Heart left ventricle (tissue), 16 donors: Measurements from ENCODE around the gene ZDHHC14. TPM values are rescaled to one million over a fixed set of nuclear protein-coding genes. Genes with fewer than 3 reads are reported as not detected.

ENCODE experiments used
- ATAC-seq, 4 donors: fragments of 200-7000 bp; cut with Tn5 transposase; one replicate each; pipeline ENCODE4 v1.9.1; 2020 to 2022; ENCODE audit warnings: moderate library complexity in 4 of 4, mild to moderate bottlenecking in 3 of 4, moderate number of reproducible peaks in 1 of 4
- DNase-seq, 5 donors: peaks; one replicate each; pipeline ENCODE4 v3.0.0-alpha.2; 2020
- H3K27ac ChIP-seq, 12 donors: fragments of 200-600 bp; sonication (generic) in 4 of 12; one replicate each; pipeline versions ENCODE4 v1.5.0 to v1.8.0; 2016 to 2022; ENCODE audit warnings: mild to moderate bottlenecking in 2 of 12
- H3K27me3 ChIP-seq, 9 donors: fragments of 200-600 bp; sonication (generic) in 2 of 9; one replicate each; pipeline versions ENCODE4 v1.5.1 to v1.8.0; 2016 to 2022; ENCODE audit warnings: mild to moderate bottlenecking in 3 of 9
- H3K36me3 ChIP-seq, 9 donors: fragments of 200-600 bp; sonication (generic) in 2 of 9; one replicate each; pipeline versions ENCODE4 v1.5.0 to v1.8.0; 2018 to 2022; ENCODE audit warnings: mild to moderate bottlenecking in 2 of 9
- H3K4me1 ChIP-seq, 12 donors: fragments of 200-600 bp; sonication (generic) in 4 of 12; one replicate each; pipeline versions ENCODE4 v1.5.0 to v1.8.0; 2016 to 2022; ENCODE audit warnings: mild to moderate bottlenecking in 3 of 12
- H3K4me3 ChIP-seq, 12 donors: fragments of 200-600 bp; sonication (generic) in 4 of 12; one replicate each; pipeline versions ENCODE4 v1.5.0 to v1.8.0; 2017 to 2022; ENCODE audit warnings: mild to moderate bottlenecking in 9 of 12, moderate library complexity in 4 of 12
- H3K9me3 ChIP-seq, 12 donors: fragments of 200-600 bp; sonication (generic) in 4 of 12; one replicate each; pipeline versions ENCODE4 v1.5.0 to v1.8.0; 2016 to 2022; ENCODE audit warnings: mild to moderate bottlenecking in 1 of 12
- POLR2A ChIP-seq, 2 donors: fragments of 450-650 bp; IDR thresholded peaks; one replicate each; pipeline ENCODE4 v1.6.1; 2017; ENCODE audit warnings: antibody characterized with exemption in 2 of 2, mild to moderate bottlenecking in 2 of 2, moderate library complexity in 2 of 2
- WGBS, 4 donors: extraction: QIAGEN DNeasy Blood & Tissue Kit in 2 of 4; methylation state at CpG; one replicate each; pipeline versions ENCODE4 v1.1.5 to v1.1.7; 2013 to 2018; 5-methylcytosine and 5-hydroxymethylcytosine counted together
- intact Hi-C, 10 donors: fragments of 100-400 bp; cut with DNase I; formaldehyde crosslinking; loops; one replicate each; pipeline versions ENCODE4 v1.11.1 to v1.14.2; 2022
- long read RNA-seq, 3 donors: library from polyadenylated mRNA; unstranded; transcript quantifications; one replicate each; pipeline ENCODE4 v2.0.0, GENCODE V29; 2020 to 2021
- polyA plus RNA-seq, 2 donors: library from polyadenylated mRNA; stranded (reverse); fragments of 200-250 nt; gene quantifications; one replicate each; pipeline ENCODE4 v1.2.3, GENCODE V29; 2013
- total RNA-seq, 9 donors: library from RNA; depleted of rRNA in 2 of 9; stranded (reverse); fragments of >200 nt in 2 of 9; fragmentation: NEBNext Ultra II Directional in 3 of 9; extraction: Animal tissue kit (Norgen Biotek cat#: 25700) in 3 of 9; gene quantifications; one replicate each; pipeline versions ENCODE4 v1.1.0 to v1.2.4, GENCODE V29; 2016 to 2023
- TF ChIP-seq, protein P1 (sequence below), 12 donors: fragments of 200-600 bp; sonication (generic) in 4 of 12; IDR thresholded peaks; one replicate each; pipeline versions ENCODE4 v1.5.0 to v1.8.0; 2018 to 2022; ENCODE audit warnings: antibody characterized with exemption in 12 of 12, mild to moderate bottlenecking in 5 of 12
- donor health status: ischemic (EF 13 %, LVEDD 7.1; RV severe dilation, severe dysfunction).
- donor health status: healthy with polysubstance abuse.
- donor health status: DM: no; HTN: yes; CAD: no.
- donor health status: DM: no; HTN: no; CAD: no.
- donor health status: ischemic (EF 25% LVEDD 6.9; RV normal size, moderate dysfunction).
- donor health status: ischemic (EF 25% LVEDD 5.7; RV mildly dilated, moderate dysfunction).
- donor health status: healthy.
- donor health status: DM: yes; HTN: yes; CAD: no.
- donor health status: ischemic (EF 35%, LVEDD 5.7; RV mildly dilated, moderate dysfunction).
- donor health status: nonischemic (EF 11% LVEDD 7.7; RV severe dilation, severe dysfunction).
- donor health status: DM: yes; HTN: yes; CAD: no.
- donor health status: PGD.
- donor health status: ischemic (EF 29% LVEDD 5.4; RV normal size, mild dysfunction).
- donor health status: nonischemic (EF 23%, LVEDD 6.1; RV moderate dilation, normal function).

The ZDHHC14 gene
- 10 to 100 TPM in 8 of 9 donors, 1 to 10 TPM in 1; 9.5 to 25.8 (median 19.8) TPM for total RNA-seq
- 1 to 10 TPM; 7.0 to 7.4 TPM for polyA plus RNA-seq
- long read RNA-seq, donor 1, full-length matches to known transcripts = 5 of 22 reads
- long read RNA-seq, donor 1, partial matches to known transcripts = 7 of 22 reads
- long read RNA-seq, donor 1, other reads (novel, unspliced or antisense) = 10 of 22 reads
- long read RNA-seq, donor 2, full-length matches to known transcripts = 5 of 18 reads
- long read RNA-seq, donor 2, partial matches to known transcripts = 10 of 18 reads
- long read RNA-seq, donor 2, other reads (novel, unspliced or antisense) = 3 of 18 reads
- long read RNA-seq, donor 3, full-length matches to known transcripts = 8 of 29 reads
- long read RNA-seq, donor 3, partial matches to known transcripts = 5 of 29 reads
- long read RNA-seq, donor 3, other reads (novel, unspliced or antisense) = 16 of 29 reads

DNA sequence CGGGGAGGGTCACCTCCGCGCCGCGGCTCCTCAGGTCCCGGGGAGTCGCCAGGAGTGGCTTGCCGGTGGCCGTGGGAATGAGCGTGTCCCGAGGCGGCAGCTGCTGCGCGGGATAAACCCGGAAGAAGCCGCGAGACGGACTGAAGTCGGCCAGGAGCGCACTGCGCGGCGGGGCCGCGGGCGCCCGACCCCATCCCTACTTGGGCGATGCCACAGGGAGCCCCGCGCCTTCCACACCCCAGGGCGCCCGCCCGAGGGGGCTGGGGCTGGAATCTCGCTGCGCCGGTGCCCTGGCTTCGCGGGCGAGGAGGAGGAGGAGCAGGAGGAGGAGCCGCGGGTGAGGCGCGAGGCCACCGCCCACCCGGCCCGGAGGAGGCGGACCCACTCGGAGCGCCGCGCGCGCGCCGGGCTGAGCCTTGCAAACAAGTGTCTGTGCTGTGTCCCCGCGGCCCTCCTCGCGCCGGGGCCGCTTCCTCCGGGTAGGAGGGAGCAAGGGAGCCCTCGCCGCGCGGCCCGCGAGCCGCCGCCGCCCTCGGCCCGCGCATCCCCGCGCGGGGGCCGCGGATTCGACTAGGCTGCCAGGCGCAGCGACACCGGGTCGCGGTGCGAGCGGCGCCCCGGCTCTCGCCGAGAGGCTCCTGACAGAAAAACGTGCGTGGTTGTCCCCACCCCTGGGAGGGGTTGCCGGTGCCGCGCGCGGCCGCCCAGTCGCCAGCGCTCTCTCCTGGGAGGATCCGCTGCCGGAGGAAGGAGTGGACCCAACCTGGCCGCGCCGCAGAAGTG lies at the start of gene ZDHHC14:
ZDHHC14 (plus strand) TSS at position 412 of the 783 bp plus-strand sequence.
- ATAC-seq = peak; percentile 79 to 95 (median 92)
- intact Hi-C loops = loop anchor here (2.0 to 10.0 kb wide), 14 partner anchors 41 to 286 kb away; partner anchors contain the start of gene TMEM242 (in 7 of the 10)

DNA sequence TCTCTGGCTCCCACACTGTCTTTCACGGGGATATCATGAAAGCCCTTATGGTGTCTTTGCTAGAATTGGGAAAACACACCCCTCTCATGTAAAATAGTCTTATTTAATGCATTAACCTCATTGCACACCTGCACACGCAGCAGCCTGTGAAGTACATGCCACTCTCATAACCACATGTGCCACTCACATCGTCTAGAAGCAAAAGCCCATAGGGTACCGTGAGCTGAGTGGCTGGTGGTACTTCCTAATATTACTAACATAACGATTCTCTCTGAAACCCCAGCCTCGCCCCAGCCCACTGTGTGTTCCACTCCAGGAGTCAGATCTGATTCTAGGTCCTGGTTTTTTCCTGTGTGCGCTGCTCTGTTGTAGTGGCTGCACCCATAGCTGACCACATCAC lies 48.2 kb upstream of the ZDHHC14 start:
- ATAC-seq (no peak), DNase-seq (no peak)
- no peak overlapping the region for H3K27ac ChIP-seq
- WGBS, 4 donors = 64 to 92% (median 88%) methylated on average over 6 to 7 of the region's 7 CpGs
- H3K27me3 ChIP-seq = no peaks in the 10 kb centered on the region
- H3K36me3 ChIP-seq = no peaks in the 10 kb centered on the region
- H3K4me3 ChIP-seq = no peak overlapping the region
- intact Hi-C loops = loop anchor here in 1 of 10 donors (10.0 kb wide), 1 partner anchor 102 kb away; no protein-coding TSS in a partner anchor
- TF ChIP-seq, protein P1, sequence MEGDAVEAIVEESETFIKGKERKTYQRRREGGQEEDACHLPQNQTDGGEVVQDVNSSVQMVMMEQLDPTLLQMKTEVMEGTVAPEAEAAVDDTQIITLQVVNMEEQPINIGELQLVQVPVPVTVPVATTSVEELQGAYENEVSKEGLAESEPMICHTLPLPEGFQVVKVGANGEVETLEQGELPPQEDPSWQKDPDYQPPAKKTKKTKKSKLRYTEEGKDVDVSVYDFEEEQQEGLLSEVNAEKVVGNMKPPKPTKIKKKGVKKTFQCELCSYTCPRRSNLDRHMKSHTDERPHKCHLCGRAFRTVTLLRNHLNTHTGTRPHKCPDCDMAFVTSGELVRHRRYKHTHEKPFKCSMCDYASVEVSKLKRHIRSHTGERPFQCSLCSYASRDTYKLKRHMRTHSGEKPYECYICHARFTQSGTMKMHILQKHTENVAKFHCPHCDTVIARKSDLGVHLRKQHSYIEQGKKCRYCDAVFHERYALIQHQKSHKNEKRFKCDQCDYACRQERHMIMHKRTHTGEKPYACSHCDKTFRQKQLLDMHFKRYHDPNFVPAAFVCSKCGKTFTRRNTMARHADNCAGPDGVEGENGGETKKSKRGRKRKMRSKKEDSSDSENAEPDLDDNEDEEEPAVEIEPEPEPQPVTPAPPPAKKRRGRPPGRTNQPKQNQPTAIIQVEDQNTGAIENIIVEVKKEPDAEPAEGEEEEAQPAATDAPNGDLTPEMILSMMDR (IDR thresholded peaks at IDR 0.05) = no peak
- no peak for TF ChIP-seq POLR2A (IDR thresholded peaks at IDR 0.05)
- H3K4me1 ChIP-seq = peaks cover 0 to 18% (median 0%) of the 10 kb centered on the region in 12 donors
- H3K9me3 ChIP-seq = no peaks in the 10 kb centered on the region

More for the DNA sequence above, at the start of gene ZDHHC14:
- peak; percentile 93 to 96 (median 94) for DNase-seq
- Histone ChIP-seq H3K36me3 (no peaks in the 10 kb centered on the region), H3K27ac (peak within 1 kb of the TSS; percentile 83 to 99 (median 96)), H3K27me3 (no peaks in the 10 kb centered on the region), H3K9me3 (no peaks in the 10 kb centered on the region), H3K4me3 (peak within 1 kb of the TSS; percentile 81 to 100 (median 92)), H3K4me1 (peaks cover 0 to 31% (median 14%) of the 10 kb centered on the region in 12 donors)
- 0 to 2% (median 0%) methylated on average over 25 to 106 of the region's 106 CpGs for WGBS, 4 donors
- TF ChIP-seq, protein P1 (IDR thresholded peaks at IDR 0.05) = no peak
- TF ChIP-seq POLR2A (IDR thresholded peaks at IDR 0.05) = peak in 1 of 2 donors; percentile 90

GRCh38 chr6:157333537-157333936 lies 47.5 kb upstream of the ZDHHC14 start:
- TF ChIP-seq, protein P1 (IDR thresholded peaks at IDR 0.05) = no peak
- intact Hi-C loops = loop anchor here in 1 of 10 donors (10.0 kb wide), 1 partner anchor 101 kb away; no protein-coding TSS in a partner anchor
- peaks cover 0 to 12% (median 0%) of the 10 kb centered on the region in 12 donors for H3K4me1 ChIP-seq
- WGBS, 4 donors = 69 to 78% (median 76%) methylated on average over 4 of the region's 4 CpGs
- no peak for DNase-seq
- no peaks in the 10 kb centered on the region for H3K36me3 ChIP-seq
- no peaks in the 10 kb centered on the region for H3K27me3 ChIP-seq
- no peak overlapping the region for H3K4me3 ChIP-seq
- no peak overlapping the region for H3K27ac ChIP-seq
- ATAC-seq = no peak
- H3K9me3 ChIP-seq = no peaks in the 10 kb centered on the region
